Smooth muscle cell (in vitro differentiated cells): ENCODE measurements around the gene BCAP31. TPM values are rescaled to one million over a fixed set of nuclear protein-coding genes. Genes with fewer than 3 reads are reported as not detected.

Experiments used
- DNase-seq: peaks from one replicate; lab custom pipeline; 2025; ENCODE audit not compliant: unreplicated experiment; lab: John Stamatoyannopoulos, UW
- H2AFZ ChIP-seq: fragments of 200-600 bp; sonication (generic); 2 replicates; pipeline ENCODE4 v1.6.0; 2016; ENCODE audit warnings: antibody characterized with exemption, low read depth, mild to moderate bottlenecking
- H3F3A ChIP-seq: fragments of 200-600 bp; sonication (generic); 2 replicates; pipeline ENCODE4 v1.6.0; 2017; ENCODE audit warnings: antibody characterized with exemption, low read depth
- H3K27ac ChIP-seq: fragments of 200-600 bp; sonication (generic); 2 replicates; pipeline ENCODE4 v1.5.1; 2016; ENCODE audit warnings: low read depth, mild to moderate bottlenecking
- H3K27me3 ChIP-seq: fragments of 200-600 bp; sonication (generic); 2 replicates; pipeline ENCODE4 v1.6.1; 2016; ENCODE audit warnings: low read depth, mild to moderate bottlenecking
- H3K36me3 ChIP-seq: fragments of 200-600 bp; sonication (generic); 2 replicates; pipeline ENCODE4 v1.5.1; 2016; ENCODE audit warnings: low read depth
- H3K4me1 ChIP-seq: fragments of 200-600 bp; sonication (generic); 2 replicates; pipeline ENCODE4 v1.5.1; 2016; ENCODE audit warnings: low read depth
- H3K4me2 ChIP-seq: fragments of 200-600 bp; sonication (generic); 2 replicates; pipeline ENCODE4 v1.6.0; 2016; ENCODE audit warnings: mild to moderate bottlenecking
- H3K4me3 ChIP-seq: fragments of 200-600 bp; sonication (generic); 2 replicates; pipeline ENCODE4 v1.5.1; 2016; ENCODE audit warnings: mild to moderate bottlenecking
- H3K79me2 ChIP-seq: fragments of 200-600 bp; sonication (generic); 2 replicates; pipeline ENCODE4 v1.6.0; 2016; ENCODE audit warnings: low read depth, mild to moderate bottlenecking
- H3K9ac ChIP-seq: fragments of 200-600 bp; sonication (generic); 2 replicates; pipeline ENCODE4 v1.6.0; 2016; ENCODE audit warnings: low read depth
- H3K9me3 ChIP-seq: fragments of 200-600 bp; sonication (generic); replicated peaks from 2 replicates; pipeline ENCODE4 v1.5.1; 2016; ENCODE audit warnings: low read depth
- H4K20me1 ChIP-seq: fragments of 200-600 bp; sonication (generic); 2 replicates; pipeline ENCODE4 v1.6.0; 2016; ENCODE audit warnings: low read depth
- CTCF ChIP-seq: fragments of 200-600 bp; sonication (generic); IDR thresholded peaks from 2 replicates; pipeline ENCODE4 v1.5.1; 2017; ENCODE audit warnings: borderline replicate concordance, mild to moderate bottlenecking, antibody characterized with exemption; ENCODE audit not compliant: insufficient read depth, poor library complexity, severe bottlenecking
- WGBS: methylation state at CpG from one replicate; pipeline ENCODE4 v1.1.7; 2016; ENCODE audit warnings: low lambda C conversion rate; 5-methylcytosine and 5-hydroxymethylcytosine counted together
- polyA plus RNA-seq: library from polyadenylated mRNA; unstranded; fragments of >200 nt; fragmentation: Nextera tagmentation; extraction: Ambion mirVana; gene quantifications from 2 replicates; pipeline ENCODE4 v1.2.1, GENCODE V29; 2016
- total RNA-seq: library from RNA; depleted of rRNA; stranded (reverse); fragments of >200 nt; gene quantifications from 2 replicates; pipeline ENCODE4 v1.2.3, GENCODE V29; 2014

Gene BCAP31
- total and polyA plus RNA-seq, 2 experiments from 2014 or later = 139 to 207 TPM

- Histone ChIP-seq H3F3A (no peaks in the 10 kb centered on the region), H3K79me2 (no peaks in the 10 kb centered on the region), H3K9me3 (no peaks in the 10 kb centered on the region), H3K27me3 (peaks cover 17% of the 10 kb centered on the region), H3K4me1 (no peaks in the 10 kb centered on the region), H2AFZ (no peak overlapping the region), H3K36me3 (no peaks in the 10 kb centered on the region), H3K4me3 (no peak overlapping the region), H3K4me2 (no peak overlapping the region), H3K9ac (no peak overlapping the region), H4K20me1 (no peaks in the 10 kb centered on the region), H3K27ac (no peak overlapping the region)
- 77% methylated on average over 17 of the region's 17 CpGs for WGBS
- no peak for DNase-seq
- TF ChIP-seq CTCF = peak; percentile 71
These were observed 54.9 kb downstream of the BCAP31 start for GRCh38 chrX:153669174-153669890.

GRCh38 chrX:153668423-153669173, 55.6 kb downstream of the BCAP31 start:
- 88% methylated on average over 11 of the region's 11 CpGs for WGBS
- Histone ChIP-seq H3F3A (no peaks in the 10 kb centered on the region), H3K4me2 (no peak overlapping the region), H3K27me3 (peaks cover 16% of the 10 kb centered on the region), H3K9me3 (no peaks in the 10 kb centered on the region), H3K36me3 (no peaks in the 10 kb centered on the region), H2AFZ (no peak overlapping the region), H3K79me2 (no peaks in the 10 kb centered on the region), H3K27ac (no peak overlapping the region), H3K4me3 (no peak overlapping the region), H3K4me1 (no peaks in the 10 kb centered on the region), H4K20me1 (no peaks in the 10 kb centered on the region), H3K9ac (no peak overlapping the region)
- no peak for DNase-seq
- no peak for TF ChIP-seq CTCF

- Histone ChIP-seq H3K9me3 (no peaks in the 10 kb centered on the region), H4K20me1 (no peaks in the 10 kb centered on the region), H2AFZ (no peak overlapping the region), H3K4me2 (no peak overlapping the region), H3K27me3 (peaks cover 15% of the 10 kb centered on the region), H3K4me3 (no peak overlapping the region), H3K79me2 (no peaks in the 10 kb centered on the region), H3K27ac (no peak overlapping the region), H3K36me3 (no peaks in the 10 kb centered on the region), H3K4me1 (no peaks in the 10 kb centered on the region), H3F3A (no peaks in the 10 kb centered on the region), H3K9ac (no peak overlapping the region)
- peak; percentile 47 for DNase-seq
- WGBS = 39% methylated on average over 14 of the region's 14 CpGs
- TF ChIP-seq CTCF = peak; percentile 73
These were observed 56.2 kb downstream of the BCAP31 start for GRCh38 chrX:153667956-153668396.
